ENCODE data around the gene DUSP2. TPM values are rescaled to one million over a fixed set of nuclear protein-coding genes. Genes with fewer than 3 reads are reported as not detected.

Gene DUSP2
- total and polyA plus RNA-seq, 7 donors, result 0.64 to 5.8 (median 2.4) TPM

DNA sequence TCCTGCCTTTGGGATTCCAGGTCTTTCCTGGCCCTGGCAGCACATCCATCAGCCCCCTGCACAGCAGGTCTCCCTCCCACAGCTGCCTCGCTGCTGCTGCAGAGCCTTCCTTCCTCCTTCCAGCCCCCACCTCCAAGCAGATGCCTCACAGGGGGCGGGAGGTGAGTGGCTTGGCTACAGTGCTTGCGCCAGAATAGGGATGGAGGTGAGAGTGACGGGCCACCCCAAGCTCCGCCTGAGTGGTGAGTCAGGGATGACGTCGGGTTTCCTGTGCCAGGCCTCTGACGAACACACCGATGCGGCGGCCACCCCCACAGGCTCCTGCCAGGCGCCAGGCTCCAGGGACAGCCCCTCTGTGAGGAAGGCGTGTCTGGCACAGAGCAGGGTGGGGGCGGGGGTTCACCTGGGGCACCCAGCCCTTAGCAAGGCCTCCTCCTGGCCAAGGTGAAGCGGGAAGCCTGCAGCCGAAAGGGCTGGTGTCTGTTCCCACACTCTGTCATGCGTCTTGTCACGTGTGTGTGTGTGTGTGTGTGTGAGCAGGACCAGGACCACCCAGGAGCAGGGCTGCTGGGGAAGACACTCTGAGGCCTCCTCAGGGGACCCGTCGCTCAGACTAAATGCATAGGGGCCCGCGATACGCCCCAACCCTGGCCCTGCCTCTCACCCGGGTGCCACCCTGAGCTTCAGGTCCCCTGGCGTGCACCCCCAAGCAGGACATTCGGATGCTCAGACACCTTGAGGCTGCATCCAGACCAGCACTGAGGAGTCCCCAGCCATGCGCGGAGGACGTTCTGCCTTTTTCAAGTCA lies 3.4 kb upstream of the DUSP2 start:
- H3K27me3 ChIP-seq (ENCODE audit: insufficient read depth in 3 of 3, low read length in 2 of 3), result no peaks in the 10 kb centered on the region
- 61 to 68% (median 63%) methylated on average over 23 to 29 of the region's 29 CpGs for WGBS, 3 donors
- peaks cover 0 to under 1% of the 10 kb centered on the region in 2 donors for H3K36me3 ChIP-seq (ENCODE audit: insufficient read depth in 1 of 2, low read depth in 1 of 2)
- peaks cover 11% of the 10 kb centered on the region for H3K4me1 ChIP-seq
- DNase-seq (peak; percentile 55 to 78), ATAC-seq (peak in 2 of 4 donors; percentile 9 to 23)
- H3K27ac ChIP-seq, result no peak overlapping the region
- H3K4me3 ChIP-seq, result no peak overlapping the region
- TF ChIP-seq, protein P1, sequence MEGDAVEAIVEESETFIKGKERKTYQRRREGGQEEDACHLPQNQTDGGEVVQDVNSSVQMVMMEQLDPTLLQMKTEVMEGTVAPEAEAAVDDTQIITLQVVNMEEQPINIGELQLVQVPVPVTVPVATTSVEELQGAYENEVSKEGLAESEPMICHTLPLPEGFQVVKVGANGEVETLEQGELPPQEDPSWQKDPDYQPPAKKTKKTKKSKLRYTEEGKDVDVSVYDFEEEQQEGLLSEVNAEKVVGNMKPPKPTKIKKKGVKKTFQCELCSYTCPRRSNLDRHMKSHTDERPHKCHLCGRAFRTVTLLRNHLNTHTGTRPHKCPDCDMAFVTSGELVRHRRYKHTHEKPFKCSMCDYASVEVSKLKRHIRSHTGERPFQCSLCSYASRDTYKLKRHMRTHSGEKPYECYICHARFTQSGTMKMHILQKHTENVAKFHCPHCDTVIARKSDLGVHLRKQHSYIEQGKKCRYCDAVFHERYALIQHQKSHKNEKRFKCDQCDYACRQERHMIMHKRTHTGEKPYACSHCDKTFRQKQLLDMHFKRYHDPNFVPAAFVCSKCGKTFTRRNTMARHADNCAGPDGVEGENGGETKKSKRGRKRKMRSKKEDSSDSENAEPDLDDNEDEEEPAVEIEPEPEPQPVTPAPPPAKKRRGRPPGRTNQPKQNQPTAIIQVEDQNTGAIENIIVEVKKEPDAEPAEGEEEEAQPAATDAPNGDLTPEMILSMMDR (IDR thresholded peaks at IDR 0.05), result no peak
- intact Hi-C loops (cut with DNase I), result loop anchor here in 1 of 2 donors (10.0 kb wide), 1 partner anchor 116 kb away; the partner anchor contains the start of genes CIAO1 and TMEM127
- H3K9me3 ChIP-seq, result no peaks in the 10 kb centered on the region

DNA sequence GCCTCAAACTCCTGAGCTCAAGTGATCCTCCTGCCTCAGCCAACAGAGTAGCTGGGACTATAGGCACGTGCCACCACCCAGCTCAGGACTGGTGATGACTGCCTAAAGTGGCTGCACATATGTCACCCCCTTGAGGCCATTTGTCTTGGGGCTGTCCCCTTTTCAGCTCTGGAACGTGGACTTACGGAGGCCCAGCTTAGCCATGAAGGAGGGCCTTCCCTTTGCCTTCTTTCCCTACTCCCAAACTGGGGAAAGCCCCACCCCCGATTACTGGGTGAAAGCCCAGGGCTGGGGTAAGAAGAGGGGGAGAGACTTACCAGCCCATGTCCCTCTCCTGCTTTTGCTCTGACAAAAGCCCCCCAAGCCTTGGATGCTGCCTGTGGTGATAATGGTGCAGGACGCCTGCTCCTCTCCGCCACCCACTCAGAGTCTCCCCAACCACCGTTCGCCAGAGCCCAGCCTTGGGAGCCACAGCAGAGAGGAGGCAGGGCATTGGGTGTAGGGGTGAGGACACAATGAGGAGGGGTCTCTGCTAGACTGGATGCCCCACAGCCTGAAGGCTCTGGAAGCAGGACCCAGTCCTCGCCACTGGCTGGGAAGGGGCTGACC lies 2.5 kb upstream of the DUSP2 start:
- Histone ChIP-seq H3K9me3 (no peaks in the 10 kb centered on the region), H3K4me1 (peaks cover 11% of the 10 kb centered on the region), H3K27ac (no peak overlapping the region), H3K27me3 (ENCODE audit: insufficient read depth in 3 of 3, low read length in 2 of 3) (no peaks in the 10 kb centered on the region), H3K36me3 (ENCODE audit: insufficient read depth in 1 of 2, low read depth in 1 of 2) (peaks cover 0 to 4% of the 10 kb centered on the region in 2 donors), H3K4me3 (no peak overlapping the region)
- ATAC-seq (no peak), DNase-seq (no peak)
- intact Hi-C loops (cut with DNase I), result loop anchor here in 1 of 2 donors (10.0 kb wide), 1 partner anchor 117 kb away; the partner anchor contains the start of genes CIAO1 and TMEM127
- WGBS, 3 donors, result 79 to 86% (median 85%) methylated on average over 9 of the region's 9 CpGs
- TF ChIP-seq, protein P1 (IDR thresholded peaks at IDR 0.05), result no peak

DNA sequence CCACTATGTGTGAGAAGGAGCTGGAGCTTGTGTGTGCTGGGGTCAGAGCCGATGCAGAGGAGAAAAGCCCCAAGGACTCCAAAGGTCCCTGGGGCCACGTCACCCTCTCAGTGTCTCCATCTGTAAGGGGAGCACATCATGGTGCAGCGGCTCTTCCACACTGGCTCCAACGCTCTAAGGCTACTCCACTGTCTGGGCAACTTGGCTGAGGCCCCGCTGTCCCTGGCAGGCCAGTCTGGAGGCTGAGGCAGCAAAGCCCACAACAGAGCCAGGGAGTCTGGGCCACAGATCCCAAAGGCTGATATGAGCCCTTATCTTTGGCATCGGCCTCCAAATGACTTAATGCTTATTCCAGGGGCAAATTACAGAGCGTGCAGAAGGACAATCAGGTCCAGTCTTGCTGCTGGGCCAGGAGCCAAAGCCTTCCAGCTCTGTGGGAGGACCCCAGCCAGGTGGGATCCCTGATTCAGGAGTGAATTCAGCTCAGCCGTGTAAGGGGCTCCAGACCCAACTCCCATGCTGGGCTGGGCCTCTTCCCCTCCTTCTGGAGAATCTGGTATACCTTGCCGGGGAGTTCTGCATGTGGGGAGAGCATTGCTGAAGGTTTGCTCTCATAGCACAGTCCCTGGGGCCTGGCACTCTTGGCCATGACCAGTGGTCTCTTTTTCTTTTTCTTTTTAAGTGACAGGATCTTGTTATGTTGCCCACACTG lies 1.8 kb upstream of the DUSP2 start:
- TF ChIP-seq, protein P1 (IDR thresholded peaks at IDR 0.05), result no peak
- H3K36me3 ChIP-seq (ENCODE audit: insufficient read depth in 1 of 2, low read depth in 1 of 2), result peaks cover 0 to 4% of the 10 kb centered on the region in 2 donors
- H3K4me1 ChIP-seq, result peaks cover 11% of the 10 kb centered on the region
- no peaks in the 10 kb centered on the region for H3K9me3 ChIP-seq
- H3K4me3 ChIP-seq, result no peak overlapping the region
- DNase-seq (peak in 1 of 2 donors; percentile 49), ATAC-seq (no peak)
- 74 to 78% (median 75%) methylated on average over 9 of the region's 9 CpGs for WGBS, 3 donors
- no peak overlapping the region for H3K27ac ChIP-seq
- intact Hi-C loops (cut with DNase I), result loop anchor here in 1 of 2 donors (10.0 kb wide), 1 partner anchor 118 kb away; the partner anchor contains the start of genes CIAO1 and TMEM127
- H3K27me3 ChIP-seq (ENCODE audit: insufficient read depth in 3 of 3, low read length in 2 of 3), result no peaks in the 10 kb centered on the region

DNA sequence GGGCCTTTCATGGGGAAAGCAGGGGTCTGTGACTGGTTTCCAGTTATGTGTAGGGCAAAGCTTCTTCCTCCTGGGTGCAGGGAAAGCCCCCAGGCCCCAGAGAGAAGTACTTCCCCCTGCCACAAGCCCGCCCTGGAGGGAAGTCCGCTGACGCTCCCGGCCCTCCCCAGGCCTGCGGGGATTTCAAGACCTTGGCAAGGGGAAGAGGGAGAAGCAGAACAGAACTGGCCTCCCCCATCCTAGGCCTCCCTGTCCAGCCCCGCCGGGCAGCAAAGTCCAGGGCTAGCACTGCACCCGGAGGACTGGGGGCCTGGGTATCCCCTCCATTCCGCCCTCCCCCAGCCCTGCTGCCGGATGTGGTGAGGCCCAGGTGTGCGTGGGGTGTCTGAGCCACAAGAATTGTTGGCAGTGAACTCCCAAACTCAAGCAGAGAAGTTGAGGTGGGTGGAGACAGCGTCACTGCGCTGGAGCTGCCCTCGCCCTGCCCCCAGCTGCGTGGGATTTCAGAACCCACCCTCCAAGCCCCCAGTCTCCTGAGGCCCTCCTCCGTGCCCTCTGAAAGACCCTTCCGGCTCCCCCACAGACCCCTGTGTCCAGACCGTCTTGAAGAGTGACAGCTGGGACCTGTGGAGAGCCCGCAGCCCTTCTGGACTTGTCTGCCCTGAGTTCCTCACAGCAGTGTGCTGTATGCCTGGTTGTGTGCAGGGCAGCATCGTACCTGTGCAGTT lies 1.1 kb upstream of the DUSP2 start:
- DNase-seq, result peak; percentile 57 to 66
- Histone ChIP-seq H3K27ac (no peak overlapping the region), H3K36me3 (ENCODE audit: insufficient read depth in 1 of 2, low read depth in 1 of 2) (peaks cover 0 to 4% of the 10 kb centered on the region in 2 donors), H3K27me3 (ENCODE audit: insufficient read depth in 3 of 3, low read length in 2 of 3) (no peaks in the 10 kb centered on the region), H3K9me3 (no peaks in the 10 kb centered on the region), H3K4me3 (no peak overlapping the region), H3K4me1 (peaks cover 11% of the 10 kb centered on the region)
- intact Hi-C loops (cut with DNase I), result loop anchor here in 1 of 2 donors (10.0 kb wide), 1 partner anchor 118 kb away; the partner anchor contains the start of genes CIAO1 and TMEM127
- ATAC-seq, result peak in 2 of 4 donors; percentile 0 to 6
- 76 to 88% (median 81%) methylated on average over 20 of the region's 20 CpGs for WGBS, 3 donors
- TF ChIP-seq, protein P1 (IDR thresholded peaks at IDR 0.05), result no peak
